GM19468 (cell line): ENCODE measurements around the gene HLCS.

Experiments
- ATAC-seq: cut with Tn5 transposase; IDR thresholded peaks from one replicate; pipeline ENCODE4 v1.9.1; 2021; ENCODE audit warnings: mild to moderate bottlenecking, moderate library complexity, moderate number of reproducible peaks; ENCODE audit not compliant: unreplicated experiment; ENCODE audit errors: extremely low read depth

HLCS gene

DNA sequence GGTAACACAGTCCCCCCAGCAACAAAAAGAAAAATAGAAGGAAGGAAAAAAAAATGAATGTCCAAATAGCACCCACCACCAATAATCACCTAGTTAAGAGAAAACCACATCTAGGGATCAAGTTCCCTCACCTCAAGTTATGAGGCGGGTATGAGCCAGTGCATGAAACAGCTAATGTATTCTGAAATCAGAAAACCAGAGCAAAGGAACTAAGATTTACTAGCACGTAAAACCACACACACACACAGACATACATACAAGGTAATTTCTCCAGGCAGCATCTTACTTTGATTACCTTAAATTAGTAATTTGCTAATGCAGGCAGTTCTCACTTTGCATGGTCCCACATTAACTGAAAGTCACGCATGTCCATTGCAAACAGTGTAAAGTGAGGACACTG, 109.8 kb downstream of the HLCS start:
- ATAC-seq, result no peak

DNA sequence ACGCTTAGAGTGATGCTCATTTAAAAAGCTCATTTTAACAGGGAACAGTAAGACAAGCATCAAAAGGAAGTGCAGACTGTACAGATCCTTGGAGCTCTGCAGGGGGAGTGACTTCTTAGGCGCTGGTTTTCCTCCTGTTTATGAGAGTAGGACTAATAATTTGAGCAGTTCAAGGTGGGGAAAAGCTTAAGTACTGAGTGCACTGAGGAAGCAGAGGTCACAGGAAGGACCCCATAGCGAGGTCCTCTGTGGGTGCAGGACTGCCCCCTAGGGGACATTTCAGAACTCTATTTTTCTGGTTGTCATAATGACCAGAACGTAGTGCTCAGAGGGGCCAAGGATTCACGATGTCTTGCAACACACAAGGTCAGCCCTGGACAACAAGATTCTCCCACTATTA, 112.1 kb downstream of the HLCS start:
- ATAC-seq, result no peak

DNA sequence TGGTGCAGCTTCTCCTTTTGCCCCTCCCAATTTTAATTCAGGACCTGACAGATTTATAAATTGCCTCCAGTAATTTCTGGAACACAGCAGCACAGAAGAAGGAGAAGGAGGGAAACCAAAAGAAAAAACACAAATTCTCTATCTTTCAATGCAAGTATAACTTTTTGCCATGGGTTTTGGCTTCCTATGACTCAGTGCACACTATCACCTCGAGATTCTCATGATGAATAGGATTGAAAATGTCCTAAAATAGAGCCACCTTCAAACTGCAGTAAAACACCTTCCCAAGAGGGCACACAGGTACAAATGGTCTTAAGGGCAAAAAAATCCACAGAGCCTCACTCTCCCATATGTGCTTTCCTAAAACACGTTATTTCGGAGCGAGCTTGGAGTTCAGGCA, 113.6 kb downstream of the HLCS start:
- no peak for ATAC-seq

DNA sequence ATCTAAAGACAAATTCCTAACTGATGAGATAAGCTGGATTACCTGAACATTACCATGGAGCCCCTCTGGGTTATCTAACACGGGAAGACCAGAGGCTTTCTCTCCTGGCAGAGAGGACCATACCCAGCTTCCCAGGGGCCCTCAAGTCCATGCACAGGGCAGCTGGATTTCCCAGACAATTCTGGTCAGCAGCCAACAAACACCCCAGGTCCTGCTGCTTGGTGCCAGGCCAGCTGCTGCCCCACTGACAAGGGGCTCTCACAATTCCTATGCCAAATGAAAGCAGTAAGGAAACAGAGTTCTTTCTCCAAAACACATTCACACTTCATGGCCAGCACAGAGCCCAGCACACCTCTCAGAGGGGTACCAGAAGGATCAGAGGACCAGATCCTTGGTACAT, 114.2 kb downstream of the HLCS start:
- ATAC-seq, result no peak

DNA sequence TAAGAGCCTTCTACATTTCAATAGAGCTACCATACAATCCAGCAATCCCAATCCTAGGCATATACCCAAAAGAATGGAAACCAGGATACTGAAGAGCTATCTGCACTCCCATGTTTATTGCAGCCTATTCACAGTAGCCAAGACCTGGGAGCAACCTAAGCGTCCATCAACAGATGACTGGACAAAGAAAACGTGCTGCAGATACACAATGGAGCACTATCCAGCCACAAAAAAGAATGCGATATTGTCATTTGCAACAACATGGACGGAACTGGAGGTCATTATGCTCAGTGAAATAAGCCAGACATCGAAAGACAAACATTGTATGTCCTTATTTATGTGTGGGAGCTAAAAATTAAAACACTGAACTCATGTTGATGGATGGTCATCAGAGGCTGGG, 115.3 kb downstream of the HLCS start:
- ATAC-seq, result no peak

DNA sequence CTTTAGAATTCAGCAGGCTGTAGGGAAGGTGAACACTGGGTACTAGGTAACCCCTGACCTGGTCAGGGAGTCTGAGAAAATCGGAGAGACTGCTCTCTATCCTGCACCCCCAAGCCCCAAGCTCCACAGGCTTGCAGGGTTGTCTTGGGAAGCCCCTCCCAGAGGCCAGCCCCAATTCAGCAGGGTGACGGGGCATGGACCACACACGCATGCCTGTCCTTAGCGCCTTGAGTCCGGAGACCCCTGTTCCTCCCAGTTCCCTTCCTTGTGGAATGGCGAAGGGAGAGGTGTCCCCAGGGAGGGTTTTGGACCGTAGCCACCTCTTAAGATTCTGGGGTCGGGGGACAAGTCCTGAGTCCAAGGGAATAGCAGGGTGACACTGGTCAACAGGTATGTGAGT, 116.1 kb downstream of the HLCS start:
- no peak for ATAC-seq

DNA sequence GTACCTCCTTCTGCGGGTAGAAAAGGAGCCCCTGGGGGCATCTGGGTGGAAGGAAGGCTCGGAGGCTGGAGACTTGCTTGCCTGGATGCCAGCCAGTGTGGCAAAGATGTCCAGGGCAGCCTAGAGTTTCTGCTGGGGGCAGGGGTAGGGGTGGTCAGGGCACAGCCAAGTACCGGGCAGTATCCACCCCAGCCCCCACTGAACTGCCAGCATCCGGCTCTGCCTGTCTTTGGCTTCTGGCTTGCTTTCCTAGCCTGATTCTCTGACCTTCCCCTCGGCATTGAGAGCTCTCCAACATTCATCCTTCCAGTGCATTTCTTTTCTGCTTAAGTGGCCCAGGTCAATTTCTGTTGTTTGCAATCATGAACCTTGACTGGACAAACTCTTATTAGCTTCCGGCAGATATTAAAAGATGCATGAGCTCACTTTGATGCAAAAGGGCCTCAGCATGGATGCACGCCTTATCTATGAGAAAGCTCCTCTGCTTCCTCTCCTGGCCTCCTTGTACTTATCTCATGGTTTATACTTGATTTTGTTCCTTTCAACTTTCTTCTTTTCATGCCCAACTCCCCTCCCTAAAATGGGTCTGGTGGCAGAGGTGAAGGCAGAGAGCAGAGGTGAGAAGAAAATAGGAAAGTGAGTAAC, 116.9 kb downstream of the HLCS start:
- ATAC-seq, result no peak

DNA sequence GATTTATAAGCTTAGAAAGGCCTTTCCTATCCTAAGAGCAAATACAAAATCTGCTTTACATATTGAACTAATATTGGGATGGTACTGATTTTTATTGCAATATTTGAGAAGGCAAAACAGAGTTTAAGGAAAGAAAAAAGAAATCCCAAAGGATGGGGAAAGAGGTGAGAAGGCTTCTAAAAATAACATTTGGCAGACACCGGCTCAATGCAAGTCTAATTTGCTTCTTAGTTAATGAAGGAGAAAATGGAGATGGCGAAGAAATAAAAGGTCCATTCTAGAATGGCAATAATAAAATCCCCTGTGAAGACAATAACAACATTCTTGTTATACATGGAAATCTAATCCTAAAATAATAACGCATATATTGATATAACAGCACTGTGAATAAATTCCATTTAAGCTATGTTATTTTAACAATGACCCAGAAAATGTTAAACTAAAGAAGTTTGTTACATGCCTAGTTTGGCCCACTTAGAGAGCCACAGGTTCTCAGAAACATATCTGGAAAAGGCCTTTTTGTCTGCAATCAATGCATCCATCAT, 117.7 kb downstream of the HLCS start:
- ATAC-seq, result no peak

DNA sequence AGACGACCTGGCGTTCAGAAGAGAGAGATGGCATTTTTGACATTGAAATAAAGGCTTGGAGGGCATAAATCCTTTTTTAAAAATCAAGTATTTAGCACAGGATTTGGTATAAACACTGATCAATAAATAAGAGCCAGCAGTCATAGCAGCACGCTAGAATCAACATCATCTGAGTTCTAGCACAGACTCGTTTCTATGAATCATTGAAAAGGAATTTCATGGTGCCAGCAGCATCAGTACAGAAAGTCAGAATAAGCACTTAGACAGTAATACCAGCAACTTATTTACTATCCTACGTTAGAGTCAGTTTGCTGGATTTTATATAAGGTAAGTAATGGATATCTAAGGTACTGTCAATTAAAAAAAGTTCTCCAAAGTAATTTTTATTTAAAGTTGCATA, 119.3 kb downstream of the HLCS start:
- no peak for ATAC-seq

DNA sequence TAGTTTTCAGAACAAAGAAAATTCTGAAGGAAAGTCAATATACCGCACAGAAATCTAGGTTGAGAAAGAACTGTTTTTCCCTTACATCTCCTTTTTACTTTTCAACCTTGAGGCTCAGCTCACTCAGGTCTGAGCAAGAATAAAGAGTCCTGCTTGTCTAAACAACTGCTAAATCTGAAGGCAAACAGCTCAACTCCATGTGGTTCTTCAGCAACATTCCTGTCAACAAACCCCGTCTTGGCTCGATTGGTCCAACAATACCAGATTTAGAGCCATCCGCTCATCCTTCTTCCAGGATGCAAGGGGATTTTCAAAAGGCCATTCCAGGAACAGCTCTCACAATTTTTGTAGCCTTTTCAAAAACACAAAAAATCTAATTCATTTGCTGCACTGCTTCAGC, 119.8 kb downstream of the HLCS start:
- no peak for ATAC-seq

DNA sequence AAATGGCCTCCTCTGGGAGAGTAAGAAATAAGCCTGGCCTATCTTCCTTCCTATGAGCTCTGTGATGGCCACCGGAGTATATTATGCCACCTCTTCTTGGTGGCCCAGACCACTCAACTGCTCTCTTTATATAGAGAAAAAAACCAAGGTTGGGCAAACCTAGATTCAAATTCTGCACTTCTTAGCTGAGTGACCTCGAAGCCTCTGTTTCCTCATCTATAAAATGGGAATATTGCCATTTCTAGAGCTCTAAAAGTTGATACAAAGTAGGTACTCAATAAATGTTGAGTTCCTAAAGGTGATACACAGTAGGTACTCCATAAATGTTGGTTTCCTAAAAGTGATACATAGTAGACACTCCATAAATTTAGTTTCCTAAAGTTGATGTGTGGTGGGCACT, 120.7 kb downstream of the HLCS start:
- ATAC-seq, result no peak

DNA sequence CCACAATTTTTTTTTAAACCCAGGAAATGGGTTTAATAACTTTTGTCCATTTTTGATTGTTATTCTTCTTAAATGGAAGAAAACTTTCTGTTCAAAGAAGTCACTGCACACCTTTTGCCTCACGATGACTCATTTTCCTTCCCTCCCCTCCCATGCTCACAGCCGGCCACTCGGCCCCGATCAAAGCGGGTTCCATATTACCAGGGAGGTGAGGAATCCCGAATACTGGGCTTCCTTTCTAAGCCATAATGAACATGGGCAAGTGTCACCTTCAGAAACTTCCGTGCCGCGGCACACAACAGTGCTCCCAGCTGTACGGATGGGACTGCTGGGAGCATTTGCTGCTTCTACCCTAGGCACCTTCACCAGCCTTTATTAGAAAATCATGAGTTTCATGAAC, 121.4 kb downstream of the HLCS start:
- ATAC-seq, result no peak

DNA sequence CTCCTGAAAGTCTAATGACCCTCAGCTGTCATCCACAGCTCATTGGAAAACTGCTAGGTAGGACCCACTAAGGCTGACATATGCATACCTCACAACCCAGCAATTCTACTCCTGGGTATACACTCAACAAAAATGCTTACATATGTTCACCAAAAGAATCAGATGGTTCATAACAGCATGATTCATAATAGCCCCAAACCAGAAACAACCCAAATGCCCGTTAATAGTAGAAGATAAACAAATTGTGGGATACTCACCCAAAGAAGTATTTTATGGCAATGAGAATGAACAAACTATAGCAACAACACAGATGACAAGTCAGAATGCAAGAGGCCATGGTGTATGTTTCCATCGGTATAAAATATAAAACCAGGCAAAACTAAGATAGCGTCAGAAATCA, 124.6 kb downstream of the HLCS start:
- no peak for ATAC-seq

DNA sequence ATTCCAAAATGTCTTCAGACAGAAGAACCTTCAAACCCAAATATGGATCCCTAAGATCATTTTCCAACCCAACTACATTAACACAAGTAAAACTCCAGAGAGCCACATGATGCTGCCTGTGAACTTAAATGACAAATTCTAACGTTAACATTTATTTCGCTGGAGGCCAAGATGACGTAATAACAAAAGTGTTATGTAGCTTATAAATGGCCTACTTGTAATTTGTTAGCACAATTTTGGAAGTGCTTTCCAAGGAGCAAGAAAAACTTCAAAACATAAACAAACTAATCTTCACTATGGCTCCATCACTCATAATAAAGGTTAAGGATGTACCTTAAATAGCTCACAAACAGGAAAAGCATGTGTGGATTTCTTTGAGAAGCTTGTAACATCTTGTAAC, 126.7 kb downstream of the HLCS start:
- no peak for ATAC-seq

DNA sequence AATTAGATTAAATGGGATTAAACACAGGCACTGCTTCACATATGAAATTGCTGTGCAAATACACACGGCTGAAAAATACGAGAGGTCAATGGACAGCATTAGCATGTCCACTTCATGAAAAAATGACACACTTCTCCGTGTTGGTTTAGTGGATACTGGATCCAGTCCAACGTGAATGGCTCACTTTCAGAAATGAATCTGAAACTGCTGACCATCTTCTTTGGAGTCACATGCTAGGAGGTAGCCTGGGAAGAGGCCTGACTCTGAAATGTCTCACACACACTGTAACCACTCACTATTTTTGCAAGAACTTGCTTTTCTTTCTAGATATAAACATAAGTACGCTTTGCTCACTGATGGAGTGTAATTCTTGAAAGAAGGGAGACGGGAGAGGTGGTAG, 127.3 kb downstream of the HLCS start:
- no peak for ATAC-seq

DNA sequence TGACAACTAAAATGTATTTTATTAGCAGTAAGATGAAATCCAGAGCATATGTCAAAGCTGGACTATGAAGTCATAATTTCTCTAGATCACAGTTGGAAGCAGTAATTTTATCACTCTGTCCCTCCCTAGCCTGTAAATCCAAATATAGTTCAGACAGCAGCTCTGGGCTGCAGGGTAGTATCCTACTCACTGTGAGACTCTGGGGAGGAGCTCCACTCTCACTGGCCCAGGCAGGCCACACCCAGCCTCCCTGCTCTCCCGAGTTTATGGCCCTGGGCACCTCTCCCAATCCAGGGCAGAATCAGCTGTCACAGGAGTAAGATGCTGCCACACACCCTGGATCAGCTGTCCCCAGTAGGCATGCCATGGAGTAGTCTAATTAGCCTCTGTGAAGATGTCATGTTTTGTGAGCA, 131.1 kb downstream of the HLCS start:
- no peak for ATAC-seq

DNA sequence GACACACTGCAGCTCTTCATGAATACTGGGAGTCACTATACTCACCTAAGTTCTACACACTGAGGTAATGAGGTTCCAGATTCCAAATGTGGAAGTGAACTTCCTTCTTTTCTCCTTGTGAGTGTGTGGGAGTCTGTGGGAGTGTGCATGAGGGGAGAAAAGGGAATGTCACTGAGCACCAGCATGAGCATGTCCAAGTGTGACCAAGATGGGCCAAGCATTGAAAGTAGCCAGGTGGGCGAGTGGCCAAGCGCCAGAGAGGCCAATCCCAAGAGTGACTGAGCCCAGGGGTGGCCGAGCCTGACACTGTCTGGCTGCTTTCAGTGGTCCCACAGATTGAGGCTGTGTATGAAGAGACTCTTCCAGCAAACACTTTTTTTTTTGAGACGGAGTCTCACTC, 132.3 kb downstream of the HLCS start:
- no peak for ATAC-seq

DNA sequence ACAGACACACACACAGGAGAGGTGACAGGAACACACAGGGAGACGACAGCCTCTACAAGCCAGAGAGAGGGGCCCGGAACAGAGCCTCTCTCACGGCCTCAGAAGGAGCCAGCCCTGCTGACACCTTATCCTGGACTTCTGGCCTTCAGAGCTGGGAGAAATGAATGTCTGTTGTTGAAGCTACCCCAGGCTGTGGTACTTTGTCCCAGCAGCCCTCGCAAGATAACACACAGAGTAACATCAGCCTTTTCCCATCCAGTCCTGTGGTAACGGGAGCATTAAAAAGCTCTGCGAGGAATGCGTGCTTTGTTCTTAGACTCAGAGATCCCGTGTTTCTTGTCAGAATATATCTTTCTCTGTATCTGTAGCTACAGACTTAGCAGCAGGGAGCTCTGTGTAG, 136.4 kb downstream of the HLCS start:
- no peak for ATAC-seq

DNA sequence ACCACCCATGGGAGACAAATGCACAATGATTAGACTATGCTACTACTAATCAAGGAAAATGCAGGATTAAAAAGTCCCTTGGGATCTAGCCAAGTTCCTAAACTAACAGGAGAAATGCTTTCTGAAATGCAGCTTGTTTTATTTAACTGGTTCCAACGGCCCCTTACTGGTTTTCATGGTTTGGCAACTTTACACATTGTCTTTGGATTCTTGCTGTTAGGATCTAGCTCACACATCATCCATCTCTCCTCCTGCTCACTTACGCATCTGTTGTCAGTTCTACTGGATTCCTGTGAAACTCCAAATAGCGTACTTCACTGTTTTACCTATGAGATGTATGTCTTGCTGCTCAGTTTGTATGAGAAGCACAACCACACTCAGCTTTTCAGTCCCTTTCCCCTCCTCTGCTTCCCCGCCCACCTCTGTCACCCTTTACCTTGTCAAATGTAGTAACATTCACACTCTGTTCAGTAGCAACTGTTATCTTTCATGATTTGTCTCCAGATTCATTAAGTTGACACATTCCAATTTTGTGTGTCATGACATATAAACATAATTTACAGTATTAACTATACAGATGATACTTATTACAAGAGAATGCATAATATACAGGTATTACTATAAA, 137.5 kb downstream of the HLCS start:
- ATAC-seq, result no peak

DNA sequence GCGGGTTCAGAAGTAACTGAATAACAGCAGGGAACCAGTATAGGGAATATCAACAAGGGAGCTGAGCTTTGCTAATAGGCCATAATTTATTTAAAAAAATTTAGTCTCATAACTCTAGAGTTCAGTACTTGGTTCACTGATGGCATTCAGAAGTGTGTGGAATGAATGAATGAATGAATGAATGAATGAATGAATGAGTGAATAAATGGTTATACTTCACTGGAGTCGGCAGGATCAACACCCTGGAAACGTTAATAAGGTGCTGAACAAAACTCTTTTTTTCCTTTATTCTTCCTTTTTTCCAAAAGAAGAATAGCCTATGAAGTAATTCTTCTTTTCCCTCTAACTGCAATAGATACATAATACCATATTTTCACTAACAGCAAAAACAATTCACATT, 138.3 kb downstream of the HLCS start:
- ATAC-seq, result no peak

DNA sequence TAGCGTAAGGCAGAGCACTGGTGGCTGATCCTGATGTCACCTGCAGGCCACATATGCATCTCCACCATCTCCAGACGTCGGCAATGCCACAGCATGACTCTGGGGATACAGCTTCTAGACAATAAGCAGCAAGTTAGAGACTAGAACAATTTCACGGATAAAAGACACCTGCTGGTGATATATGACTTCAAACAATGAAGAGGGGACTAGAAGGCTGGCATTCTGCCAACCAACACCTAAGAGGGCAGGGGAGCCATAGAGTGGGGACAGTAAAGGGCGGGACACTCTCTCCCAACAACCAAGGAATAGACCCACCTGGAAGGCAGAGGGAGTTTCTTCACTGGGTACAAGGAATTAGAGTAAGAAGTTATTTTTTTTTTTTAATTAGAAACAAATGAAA, 140.8 kb downstream of the HLCS start:
- no peak for ATAC-seq

DNA sequence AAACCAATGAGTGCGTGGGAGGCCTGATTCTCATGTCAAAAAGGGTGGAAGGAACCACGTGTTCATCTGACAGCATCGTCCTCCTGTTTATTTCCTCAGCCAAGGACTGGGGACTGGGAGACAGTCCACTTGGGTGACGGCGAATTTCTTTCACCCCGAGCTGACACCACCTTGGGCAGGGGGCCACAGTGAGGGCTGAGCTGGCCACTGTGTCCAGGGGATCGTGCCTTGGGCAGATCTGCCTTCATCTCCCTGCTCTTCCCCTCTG, 145.5 kb downstream of the HLCS start:
- ATAC-seq, result no peak
